HG03175 (cell line): Measurements from ENCODE around the gene PSMA4.
A peak's percentile ranks its signal among the peaks of the same experiment; 100 is the strongest.
"Not testable (repeated sequence)": the region's sequence is repeated elsewhere in the genome, so short reads cannot be mapped to it uniquely, and the experiment has no call there.

Experiments used
- ATAC-seq: cut with Tn5 transposase; IDR thresholded peaks from one replicate; pipeline ENCODE4 v1.9.1; 2021; ENCODE audit warnings: mild to moderate bottlenecking, moderate library complexity; ENCODE audit not compliant: unreplicated experiment

Gene PSMA4

DNA sequence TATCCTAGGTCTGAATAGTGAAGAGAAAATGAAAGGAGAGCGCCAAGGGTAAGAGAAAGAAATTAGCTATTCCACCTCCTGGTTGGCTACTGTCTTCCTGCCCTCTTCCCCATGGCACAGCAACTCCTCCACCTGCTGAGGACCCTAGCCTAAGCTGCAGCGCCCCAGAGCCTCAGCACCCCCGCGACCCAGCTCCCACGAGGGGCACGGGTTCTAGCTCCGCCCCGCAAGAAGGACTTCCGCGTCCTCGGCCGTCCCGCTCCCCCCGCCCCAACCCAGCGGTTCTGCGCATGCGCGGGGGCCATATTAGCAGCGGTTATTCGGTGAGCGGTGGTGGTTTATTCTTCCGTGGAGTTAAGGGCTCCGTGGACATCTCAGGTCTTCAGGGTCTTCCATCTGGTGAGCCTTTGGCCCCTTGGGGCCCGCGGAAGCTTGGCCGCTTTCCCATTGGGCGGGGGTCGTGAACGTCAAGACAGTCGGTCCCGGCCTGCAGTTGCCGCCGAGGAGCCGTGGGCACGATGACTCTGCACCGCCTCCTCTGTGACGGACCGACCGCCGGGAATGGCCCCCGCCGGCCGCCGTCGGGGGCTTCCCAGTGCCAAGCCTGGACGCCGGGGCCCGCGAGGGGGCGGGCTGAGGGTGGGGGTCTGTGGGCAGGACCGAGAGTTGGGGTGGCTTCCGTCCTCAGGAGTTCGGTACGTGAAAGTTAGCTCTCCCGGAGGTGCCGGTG is at the start of gene PSMA4:
PSMA4 (plus strand) TSS at position 304 of the 730 bp plus-strand sequence. CDS start 1,484 bp downstream, outside the sequence.
- ATAC-seq, result peak; percentile 78

DNA sequence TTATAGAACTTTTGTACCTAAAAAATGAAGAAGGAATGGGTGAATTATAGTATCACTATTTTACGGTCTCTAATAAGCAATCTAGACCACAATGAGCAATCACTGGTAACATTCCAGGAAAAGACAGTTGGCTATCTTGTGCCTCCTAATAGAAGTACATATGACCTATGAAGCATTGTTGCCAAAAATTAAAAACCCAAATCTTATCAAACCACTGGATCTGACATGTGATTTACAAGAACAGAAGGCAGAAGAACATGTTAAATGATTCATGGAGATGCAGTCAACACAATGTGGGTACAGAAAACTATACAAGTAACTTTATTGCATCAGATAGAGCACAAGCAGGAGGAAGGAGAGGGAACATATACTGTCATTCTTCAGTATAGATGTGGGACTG is 47.4 kb upstream of the PSMA4 start:
- no peak for ATAC-seq

DNA sequence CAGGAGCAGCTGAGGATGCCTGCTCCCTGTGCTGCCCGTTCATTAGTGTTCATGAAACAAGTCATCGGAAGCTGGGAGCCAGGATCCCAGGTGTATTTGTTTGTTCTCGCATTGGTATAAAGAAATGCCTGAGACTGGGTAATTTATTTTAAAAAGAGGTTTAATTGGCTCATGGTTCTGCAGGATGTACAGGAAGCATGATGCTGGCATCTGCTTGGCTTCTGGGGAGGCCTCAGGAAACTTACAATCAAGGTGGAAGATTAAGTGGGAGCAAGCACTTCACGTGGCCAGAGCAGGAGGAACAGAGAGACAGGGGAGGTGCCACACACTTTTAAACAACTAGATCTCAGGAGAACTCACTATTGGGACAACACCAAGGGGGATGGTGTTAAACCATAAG is 38.4 kb upstream of the PSMA4 start:
- ATAC-seq, result no peak

DNA sequence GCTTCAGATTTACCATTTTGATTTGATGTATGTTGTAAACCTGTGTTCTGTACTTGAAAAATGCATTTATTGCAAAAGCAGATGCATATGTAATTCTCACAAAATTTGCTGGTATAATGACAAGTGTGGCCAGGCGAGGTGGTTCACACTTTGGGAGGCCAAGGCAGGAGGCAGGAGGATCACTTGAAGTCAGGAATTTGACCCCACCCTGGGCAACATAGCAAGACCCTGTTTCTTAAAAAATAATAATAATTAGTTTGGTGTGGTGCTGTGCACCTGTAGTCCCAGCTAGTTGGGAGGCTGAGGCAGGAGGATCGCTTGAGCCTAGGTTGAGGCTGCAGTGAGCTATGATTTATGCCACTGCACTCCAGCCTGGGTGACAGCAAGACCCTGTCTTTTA is 37.6 kb upstream of the PSMA4 start:
- ATAC-seq, result no peak

DNA sequence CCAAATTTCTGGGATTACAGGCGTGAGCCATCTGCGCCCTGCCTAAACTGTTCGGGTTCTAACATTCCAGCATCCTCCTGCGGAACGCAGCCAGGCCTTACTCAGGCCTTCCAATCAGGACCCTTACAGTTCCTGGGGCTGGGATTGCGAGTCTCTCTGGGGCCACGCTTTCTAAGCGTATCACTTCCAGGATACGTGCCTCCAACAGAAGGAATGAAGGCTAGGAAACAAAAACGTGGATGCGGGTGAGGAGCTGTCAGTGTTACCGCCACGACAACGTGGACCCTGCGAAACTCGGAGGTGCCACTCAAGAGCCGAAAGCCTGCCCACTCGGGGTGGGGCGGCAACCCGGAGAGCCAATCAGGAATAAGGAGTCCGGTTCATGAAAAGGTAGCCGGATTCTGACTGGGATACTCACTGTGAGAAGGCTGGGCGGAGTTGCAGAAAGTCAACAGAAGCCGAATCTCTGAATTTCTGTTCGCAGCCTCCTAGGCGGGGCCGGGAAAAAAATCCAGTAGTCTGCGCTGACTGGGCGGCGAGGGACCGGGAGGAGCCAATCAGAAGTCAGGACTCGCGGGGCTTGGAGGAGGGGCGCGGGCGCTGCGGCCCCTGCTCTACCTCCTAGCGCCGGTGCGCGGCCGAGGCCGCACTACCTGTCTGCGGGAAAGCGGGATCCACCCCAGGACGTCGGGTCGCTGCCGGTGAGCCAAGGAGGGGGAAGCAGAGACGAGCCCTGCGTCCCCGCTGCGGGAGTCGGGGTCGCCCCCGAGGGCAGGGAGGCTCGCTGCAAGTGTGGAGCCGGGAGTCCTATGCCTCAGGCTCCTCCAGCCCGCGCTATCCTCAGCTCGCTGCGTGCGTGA is 33.0 kb upstream of the PSMA4 start, which contains the start of gene HYKK:
HYKK (plus strand) TSS at position 607 of the 860 bp plus-strand sequence. CDS start 5,512 bp downstream, outside the sequence.
- ATAC-seq, result peak; percentile 91

DNA sequence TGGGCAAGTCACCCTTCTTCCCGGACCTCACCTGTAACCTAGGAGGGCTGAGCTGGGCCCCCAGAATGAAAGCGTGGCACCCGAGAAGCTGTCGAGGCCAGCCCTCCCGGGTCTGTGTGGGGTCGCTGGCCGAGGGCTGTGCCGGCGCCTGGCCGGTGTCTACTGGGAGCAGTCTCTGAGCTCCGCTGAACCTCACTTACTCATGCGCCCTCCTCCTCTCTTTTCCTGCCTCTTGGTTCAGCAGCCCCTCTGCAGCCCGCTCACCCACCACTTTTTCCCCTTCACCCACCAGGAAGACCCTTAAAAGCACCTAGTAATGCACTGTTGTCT is 32.4 kb upstream of the PSMA4 start:
- ATAC-seq, result no peak

DNA sequence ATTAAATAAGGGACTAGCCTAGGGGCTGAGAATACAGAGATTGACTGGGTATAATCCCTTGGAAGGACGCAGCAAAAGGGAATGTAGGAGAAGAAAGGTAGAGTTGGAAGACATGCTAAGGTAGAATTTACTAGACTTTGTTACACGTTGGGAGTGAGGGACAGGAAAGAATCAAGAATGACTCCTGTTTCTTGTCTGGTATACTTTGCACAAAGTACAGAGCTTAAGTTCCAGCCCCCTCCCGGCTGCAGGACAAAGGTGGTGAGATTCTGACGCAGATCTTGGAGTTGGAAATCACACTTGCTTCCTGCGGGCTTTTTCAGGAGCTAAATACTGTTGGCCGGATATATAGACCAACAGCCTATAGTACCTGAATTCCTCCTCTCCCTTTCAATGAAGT is 32.0 kb upstream of the PSMA4 start:
- no peak for ATAC-seq

DNA sequence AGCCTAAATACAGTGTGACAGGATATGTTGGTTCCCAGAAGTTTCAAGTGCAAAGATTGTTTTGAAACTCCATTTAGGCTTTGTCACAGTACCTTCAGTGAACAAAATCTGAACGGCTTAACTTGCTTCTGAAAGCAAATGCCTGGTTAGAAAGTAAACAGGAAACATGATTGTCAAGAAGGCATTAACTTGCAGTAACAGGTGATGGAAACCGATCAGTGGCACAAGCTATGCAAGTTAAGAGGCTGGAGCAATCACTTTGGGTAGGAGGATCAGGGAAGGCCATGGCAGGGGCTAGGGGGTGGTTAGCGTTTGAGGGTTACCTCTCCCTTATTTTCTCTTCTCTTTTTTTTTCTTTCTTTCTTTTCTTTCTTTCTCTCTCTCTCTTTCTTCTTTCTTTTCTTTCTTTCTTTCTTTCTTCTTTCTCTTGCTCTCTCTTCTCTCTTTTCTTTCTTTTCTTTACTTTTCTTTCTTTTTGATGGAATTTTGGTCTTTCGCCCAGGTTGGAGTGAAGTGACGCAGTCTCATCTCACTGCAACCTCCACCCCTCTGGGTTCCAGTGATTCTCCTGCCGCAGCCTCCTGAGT is 30.4 kb upstream of the PSMA4 start:
- ATAC-seq, result no peak

DNA sequence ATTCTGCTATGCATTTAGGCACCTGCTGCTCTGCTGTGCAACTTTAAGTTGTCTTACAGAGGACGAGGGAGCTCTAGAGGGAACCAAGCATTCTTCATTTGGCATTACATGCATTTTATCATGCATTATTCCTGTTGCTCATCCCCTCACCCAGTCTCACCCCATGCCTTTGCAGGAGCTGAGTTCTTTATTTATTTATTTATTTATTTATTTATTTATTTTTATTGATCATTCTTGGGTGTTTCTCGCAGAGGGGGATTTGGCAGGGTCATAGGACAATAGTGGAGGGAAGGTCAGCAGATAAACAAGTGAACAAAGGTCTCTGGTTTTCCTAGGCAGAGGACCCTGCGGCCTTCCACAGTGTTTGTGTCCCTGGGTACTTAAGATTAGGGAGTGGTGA is 20.2 kb upstream of the PSMA4 start:
- not testable (repeated sequence) for ATAC-seq

DNA sequence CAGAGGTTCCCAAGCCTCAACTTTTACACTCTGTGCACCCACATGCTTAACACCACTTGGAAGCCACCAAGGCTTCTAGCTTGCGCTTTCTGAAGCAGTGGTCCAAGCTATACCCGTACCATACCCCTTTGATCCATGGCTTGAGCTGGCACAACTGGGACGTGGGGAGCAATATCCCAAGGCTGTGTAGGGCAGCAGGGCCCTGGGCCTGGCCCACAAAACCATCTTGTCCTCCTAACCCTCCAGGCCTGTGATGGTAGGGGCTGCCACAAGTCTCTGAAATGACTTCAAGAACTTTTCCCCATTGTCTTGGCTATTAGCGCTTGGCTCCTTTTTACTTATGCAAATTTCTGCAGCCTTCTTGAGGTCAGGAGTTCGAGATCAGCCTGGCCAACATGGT is 16.0 kb upstream of the PSMA4 start:
- ATAC-seq, result no peak

DNA sequence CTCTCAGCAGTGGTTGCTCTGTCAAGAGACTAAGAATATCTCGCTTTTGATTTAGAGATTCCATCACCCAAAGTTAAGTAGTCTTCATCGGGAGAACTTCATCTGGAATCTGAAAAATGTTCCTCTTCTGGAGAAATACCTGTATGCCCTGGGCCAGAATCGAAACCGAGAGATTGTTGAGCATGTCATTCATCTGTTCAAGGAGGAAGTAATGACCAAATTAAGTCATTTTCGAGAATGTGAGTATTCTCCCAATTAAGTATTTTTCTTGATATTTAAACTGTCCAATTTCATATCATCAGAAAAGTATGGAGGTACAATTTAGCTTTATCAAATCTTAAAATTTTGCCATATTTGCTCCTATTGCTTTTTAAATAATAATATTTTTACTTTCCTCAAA is 12.9 kb upstream of the PSMA4 start:
- no peak for ATAC-seq

DNA sequence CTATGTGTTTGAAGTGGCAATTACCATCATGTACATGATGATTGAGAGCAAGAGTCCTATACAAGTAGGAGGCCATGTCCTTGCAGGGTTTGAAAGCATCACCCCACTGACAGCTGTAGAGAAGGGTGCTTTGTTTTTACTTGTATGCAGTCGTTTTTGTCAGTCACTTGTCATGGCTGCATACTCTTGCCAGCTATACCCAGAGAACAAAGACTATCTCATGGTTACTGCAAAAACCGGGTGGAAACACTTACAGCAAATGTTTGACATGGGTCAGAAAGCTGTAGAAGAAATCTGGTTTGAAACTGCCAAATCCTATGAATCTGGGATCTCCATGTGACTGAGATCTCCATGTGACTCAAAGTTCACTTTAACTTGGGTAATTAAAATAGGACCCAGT is 6.9 kb upstream of the PSMA4 start:
- ATAC-seq, result no peak

DNA sequence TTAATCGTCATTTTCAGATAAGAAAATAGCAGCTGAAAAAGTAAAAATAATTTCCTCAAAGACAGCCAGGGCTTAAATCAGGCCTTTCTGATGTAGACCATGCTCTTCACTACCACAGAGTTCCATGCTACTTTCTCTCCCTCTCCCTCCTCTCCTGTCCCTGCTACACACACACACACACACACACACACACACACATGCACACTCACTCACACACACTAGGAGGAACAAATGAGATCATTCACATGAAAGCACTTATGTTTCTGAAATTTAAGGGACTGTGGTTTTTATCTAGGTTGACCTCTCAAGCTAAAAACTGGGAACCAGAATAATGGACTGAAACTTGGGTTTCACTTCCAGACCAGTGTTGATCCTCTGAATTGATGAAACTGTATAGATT is 4.1 kb upstream of the PSMA4 start:
- no peak for ATAC-seq

DNA sequence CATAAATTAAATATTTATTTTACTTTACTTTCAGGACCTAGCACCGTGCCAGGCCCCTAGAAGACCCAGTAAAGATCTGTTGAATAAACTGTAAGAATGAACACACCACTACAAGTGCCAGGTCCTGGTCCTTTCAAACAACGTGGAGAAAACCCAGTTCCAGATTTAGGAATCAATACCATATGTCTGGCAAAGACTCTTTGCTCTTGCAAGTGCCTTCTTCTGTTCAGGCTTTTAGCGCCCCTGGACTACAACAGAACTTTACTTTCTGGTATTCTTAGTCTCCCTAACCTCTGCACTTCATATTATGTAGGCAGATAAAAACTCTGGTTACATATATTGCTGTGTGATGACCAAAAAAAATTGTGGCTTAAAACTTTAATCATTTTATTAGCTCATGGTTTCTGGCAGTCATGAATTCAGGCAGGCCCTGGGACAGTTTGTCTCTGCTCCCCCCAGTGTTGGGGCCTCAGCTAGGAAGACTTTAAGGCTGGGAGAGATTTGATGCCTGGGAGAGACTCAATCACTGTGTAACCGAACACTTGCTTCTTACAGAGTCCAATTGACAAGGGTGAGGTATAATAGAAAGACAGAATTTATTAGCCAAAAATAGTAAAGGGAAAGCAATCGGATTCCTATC is 2.9 kb upstream of the PSMA4 start:
- ATAC-seq, result no peak

DNA sequence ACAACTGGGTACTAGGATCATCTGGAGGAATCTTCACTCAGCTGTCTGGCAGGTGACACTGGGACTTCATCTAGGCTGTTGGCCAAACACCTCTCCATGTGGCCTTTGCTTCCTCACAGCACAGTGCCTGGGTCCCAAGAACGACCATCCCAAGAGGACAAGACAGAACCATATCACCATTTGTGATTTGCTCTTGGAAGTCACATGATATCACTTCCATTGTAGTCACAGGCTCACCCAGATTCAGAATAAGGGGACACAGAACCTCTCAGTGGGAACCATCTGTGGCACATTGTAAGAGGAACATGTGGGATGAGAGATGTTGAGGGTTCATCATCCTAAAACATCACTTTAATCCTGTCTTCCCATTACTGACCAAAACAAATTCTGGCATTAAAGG is 1.9 kb upstream of the PSMA4 start:
- no peak for ATAC-seq

DNA sequence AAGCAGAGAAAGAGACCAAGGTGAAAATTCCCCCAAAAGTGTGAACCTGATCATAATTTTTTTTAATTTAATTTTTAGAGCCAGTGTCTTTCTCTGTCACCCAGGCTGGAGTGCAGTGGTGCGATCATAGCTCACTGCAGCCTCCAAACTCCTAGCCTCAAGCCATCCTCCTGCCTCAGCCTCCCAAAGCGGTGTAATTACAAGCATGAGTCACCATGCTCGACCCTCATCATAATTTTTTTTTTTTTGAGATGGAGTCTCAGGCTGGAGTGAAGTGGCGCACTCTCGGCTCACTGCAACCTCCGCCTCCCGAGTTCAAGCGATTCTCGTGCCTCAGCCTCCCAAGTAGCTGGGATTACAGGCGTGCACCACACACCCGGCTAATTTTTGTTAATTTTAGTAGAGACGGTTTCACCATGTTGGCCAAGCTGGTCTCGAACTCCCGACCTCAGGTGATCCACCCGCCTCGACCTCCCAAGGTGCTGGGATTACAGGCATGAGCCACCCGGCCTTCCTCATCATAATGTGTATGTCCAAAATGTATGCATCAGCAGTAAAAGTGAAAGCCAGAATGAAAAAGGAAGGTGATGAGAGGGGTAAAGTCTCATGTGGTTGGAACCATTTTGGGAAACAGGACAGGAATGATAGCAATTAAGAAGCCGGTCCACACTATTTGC is 642 bp upstream of the PSMA4 start:
- ATAC-seq, result not testable (repeated sequence)

DNA sequence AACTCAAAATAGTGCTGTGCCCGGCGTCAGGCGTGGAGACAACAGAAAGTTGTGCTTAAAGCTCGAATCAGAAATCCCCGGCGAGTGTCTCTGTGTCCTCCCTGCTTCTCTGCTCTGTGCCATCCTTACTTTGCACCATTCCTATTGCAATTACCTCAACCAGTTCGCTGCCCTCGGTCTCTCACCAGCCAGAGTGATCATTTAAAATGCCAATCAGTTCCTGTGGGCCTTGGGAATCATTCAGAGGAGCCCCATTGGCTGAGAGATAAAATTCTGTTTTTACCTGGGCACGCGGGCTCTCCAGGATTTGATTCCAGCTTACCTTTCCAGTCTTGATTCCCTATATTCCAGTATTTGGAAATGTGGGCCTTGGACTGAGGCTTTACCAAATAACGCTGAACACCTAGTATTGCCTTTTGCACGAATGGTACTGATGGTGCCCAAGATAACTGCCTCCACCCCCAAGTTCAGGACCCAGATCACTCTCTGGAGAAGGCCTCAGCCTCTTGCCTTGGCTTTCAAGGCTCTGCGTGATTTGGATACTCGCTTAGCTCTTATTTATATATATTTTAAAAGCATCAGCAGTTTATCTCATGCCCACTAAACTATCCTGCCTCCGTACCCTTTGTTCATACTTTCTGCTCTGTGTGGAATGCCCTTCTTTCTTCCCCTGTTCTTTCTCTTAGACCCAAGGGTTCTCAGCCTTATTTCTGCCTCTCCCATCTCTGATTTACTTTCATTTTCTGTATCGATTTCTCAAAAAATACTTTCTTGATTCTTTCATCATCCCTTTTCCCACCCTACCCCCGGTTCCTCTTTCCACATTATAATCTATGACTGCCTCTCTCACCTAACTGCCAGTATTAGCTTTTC is 863 bp downstream of the PSMA4 start:
- ATAC-seq, result no peak

DNA sequence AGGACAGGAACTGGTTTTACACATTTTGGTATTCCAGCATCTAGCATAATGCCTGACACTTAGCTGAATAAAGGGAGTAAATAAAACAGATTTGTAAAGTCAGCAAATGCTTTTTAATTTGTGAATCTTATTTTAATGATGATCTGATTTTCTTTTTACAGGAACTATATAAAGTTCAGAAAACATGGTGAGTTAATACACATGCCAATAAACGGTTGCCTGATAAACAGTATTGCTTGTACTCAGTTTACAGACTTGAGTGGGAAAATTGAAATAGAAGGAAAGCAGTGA is 1.4 kb downstream of the PSMA4 start:
- ATAC-seq, result no peak

DNA sequence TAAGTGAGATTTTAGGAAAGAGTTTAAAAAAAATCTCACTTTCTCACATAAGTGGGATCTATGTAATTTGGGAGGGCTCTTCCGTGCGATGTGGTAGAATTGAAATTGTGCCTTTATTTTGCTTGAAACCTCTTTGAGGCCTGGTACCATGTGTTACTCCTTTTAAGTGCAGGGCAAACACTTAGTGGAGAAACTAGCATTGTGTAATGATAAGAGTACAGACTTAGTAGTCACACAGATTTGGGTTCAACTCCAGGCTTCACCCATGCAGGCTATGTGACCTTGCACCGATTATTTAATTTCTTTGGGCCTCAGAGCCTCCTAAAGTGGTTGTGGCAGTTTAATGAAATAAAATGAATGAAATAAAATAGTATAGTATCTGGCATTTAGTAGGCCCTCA is 2.4 kb downstream of the PSMA4 start:
- no peak for ATAC-seq

DNA sequence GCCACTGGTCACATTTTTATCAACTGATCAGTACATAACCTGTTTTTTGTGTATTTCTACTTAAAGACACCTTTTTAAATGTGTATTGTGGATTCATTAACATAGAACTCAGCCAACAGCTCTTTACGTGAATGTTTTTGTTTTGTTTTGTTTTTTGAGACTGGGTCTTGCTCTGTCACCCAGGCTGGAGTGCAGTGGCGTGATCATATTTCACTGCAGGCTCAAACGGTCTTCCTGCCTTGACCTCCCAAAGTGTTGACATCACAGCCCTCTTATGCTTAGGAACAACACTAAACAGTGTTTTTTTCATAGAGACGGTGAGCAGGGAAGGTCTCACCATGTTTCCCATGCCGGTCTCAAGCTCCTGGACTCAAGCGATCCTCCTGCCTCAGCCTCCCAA is 9.9 kb downstream of the PSMA4 start:
- no peak for ATAC-seq
